Measurements from ENCODE around the gene RRP7A.
A peak's percentile ranks its signal among the peaks of the same experiment; 100 is the strongest.
"Not testable (repeated sequence)": the region's sequence is repeated elsewhere in the genome, so short reads cannot be mapped to it uniquely, and the experiment has no call there.

RRP7A gene

GRCh38 chr22:42560781-42561180, 41.2 kb upstream of the RRP7A start:
- Histone ChIP-seq H4K20me1 (ENCODE audit: insufficient read depth, low read length) (peaks cover 5% of the 10 kb centered on the region; the same call in 1 of the 2 replicates), H3K4me2 (ENCODE audit: insufficient read depth, low read length) (no peak overlapping the region), H3K9ac (ENCODE audit: low read depth, low read length) (no peak overlapping the region), H3K79me2 (ENCODE audit: insufficient read depth, low read length) (no peaks in the 10 kb centered on the region), H3K4me1 (ENCODE audit: insufficient read depth, low read length) (no peaks in the 10 kb centered on the region), H2AFZ (ENCODE audit: low read depth, low read length) (no peak overlapping the region), H3K27ac (ENCODE audit: low read length) (no peak overlapping the region), H3K9me3 (ENCODE audit: insufficient read depth, low read length, severe bottlenecking) (no peaks in the 10 kb centered on the region), H3K4me3 (ENCODE audit: low read depth in 1 of 2, low read length in 2 of 2) (no peak overlapping the region), H3K27me3 (ENCODE audit: insufficient read depth, low read length, poor library complexity) (no peaks in the 10 kb centered on the region), H3K36me3 (ENCODE audit: insufficient read depth, low read length) (peaks cover 5% of the 10 kb centered on the region; the same call in 1 of the 2 replicates)
- no peak for DNase-seq
- peak; percentile 63 for ATAC-seq (ENCODE audit: insufficient read depth, low read depth)
- TF ChIP-seq EZH2 (IDR thresholded peaks at IDR 0.05; ENCODE audit: borderline replicate concordance, low read depth, low read length, severe bottlenecking) = no peak
- TF ChIP-seq, protein P1, sequence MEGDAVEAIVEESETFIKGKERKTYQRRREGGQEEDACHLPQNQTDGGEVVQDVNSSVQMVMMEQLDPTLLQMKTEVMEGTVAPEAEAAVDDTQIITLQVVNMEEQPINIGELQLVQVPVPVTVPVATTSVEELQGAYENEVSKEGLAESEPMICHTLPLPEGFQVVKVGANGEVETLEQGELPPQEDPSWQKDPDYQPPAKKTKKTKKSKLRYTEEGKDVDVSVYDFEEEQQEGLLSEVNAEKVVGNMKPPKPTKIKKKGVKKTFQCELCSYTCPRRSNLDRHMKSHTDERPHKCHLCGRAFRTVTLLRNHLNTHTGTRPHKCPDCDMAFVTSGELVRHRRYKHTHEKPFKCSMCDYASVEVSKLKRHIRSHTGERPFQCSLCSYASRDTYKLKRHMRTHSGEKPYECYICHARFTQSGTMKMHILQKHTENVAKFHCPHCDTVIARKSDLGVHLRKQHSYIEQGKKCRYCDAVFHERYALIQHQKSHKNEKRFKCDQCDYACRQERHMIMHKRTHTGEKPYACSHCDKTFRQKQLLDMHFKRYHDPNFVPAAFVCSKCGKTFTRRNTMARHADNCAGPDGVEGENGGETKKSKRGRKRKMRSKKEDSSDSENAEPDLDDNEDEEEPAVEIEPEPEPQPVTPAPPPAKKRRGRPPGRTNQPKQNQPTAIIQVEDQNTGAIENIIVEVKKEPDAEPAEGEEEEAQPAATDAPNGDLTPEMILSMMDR (IDR thresholded peaks at IDR 0.05; ENCODE audit: borderline replicate concordance, extremely low read depth, low read length, poor library complexity, severe bottlenecking) = peak; percentile 65

GRCh38 chr22:42560381-42560780, 40.8 kb upstream of the RRP7A start:
- Histone ChIP-seq H3K27me3 (ENCODE audit: insufficient read depth, low read length, poor library complexity) (no peaks in the 10 kb centered on the region), H4K20me1 (ENCODE audit: insufficient read depth, low read length) (peaks cover 5% of the 10 kb centered on the region; the same call in 1 of the 2 replicates), H2AFZ (ENCODE audit: low read depth, low read length) (no peak overlapping the region), H3K9ac (ENCODE audit: low read depth, low read length) (no peak overlapping the region), H3K36me3 (ENCODE audit: insufficient read depth, low read length) (0 out of 2 replicates have a peak, but pooled peaks cover 5% of the 10 kb centered on the region), H3K9me3 (ENCODE audit: insufficient read depth, low read length, severe bottlenecking) (no peaks in the 10 kb centered on the region), H3K79me2 (ENCODE audit: insufficient read depth, low read length) (no peaks in the 10 kb centered on the region), H3K27ac (ENCODE audit: low read length) (no peak overlapping the region), H3K4me1 (ENCODE audit: insufficient read depth, low read length) (no peaks in the 10 kb centered on the region), H3K4me3 (ENCODE audit: low read depth in 1 of 2, low read length in 2 of 2) (no peak overlapping the region), H3K4me2 (ENCODE audit: insufficient read depth, low read length) (no peak overlapping the region)
- TF ChIP-seq, protein P1 (IDR thresholded peaks at IDR 0.05; ENCODE audit: borderline replicate concordance, extremely low read depth, low read length, poor library complexity, severe bottlenecking) = no peak
- TF ChIP-seq EZH2 (IDR thresholded peaks at IDR 0.05; ENCODE audit: borderline replicate concordance, low read depth, low read length, severe bottlenecking) = no peak
- ATAC-seq (ENCODE audit: insufficient read depth, low read depth) (no peak), DNase-seq (no peak)

DNA sequence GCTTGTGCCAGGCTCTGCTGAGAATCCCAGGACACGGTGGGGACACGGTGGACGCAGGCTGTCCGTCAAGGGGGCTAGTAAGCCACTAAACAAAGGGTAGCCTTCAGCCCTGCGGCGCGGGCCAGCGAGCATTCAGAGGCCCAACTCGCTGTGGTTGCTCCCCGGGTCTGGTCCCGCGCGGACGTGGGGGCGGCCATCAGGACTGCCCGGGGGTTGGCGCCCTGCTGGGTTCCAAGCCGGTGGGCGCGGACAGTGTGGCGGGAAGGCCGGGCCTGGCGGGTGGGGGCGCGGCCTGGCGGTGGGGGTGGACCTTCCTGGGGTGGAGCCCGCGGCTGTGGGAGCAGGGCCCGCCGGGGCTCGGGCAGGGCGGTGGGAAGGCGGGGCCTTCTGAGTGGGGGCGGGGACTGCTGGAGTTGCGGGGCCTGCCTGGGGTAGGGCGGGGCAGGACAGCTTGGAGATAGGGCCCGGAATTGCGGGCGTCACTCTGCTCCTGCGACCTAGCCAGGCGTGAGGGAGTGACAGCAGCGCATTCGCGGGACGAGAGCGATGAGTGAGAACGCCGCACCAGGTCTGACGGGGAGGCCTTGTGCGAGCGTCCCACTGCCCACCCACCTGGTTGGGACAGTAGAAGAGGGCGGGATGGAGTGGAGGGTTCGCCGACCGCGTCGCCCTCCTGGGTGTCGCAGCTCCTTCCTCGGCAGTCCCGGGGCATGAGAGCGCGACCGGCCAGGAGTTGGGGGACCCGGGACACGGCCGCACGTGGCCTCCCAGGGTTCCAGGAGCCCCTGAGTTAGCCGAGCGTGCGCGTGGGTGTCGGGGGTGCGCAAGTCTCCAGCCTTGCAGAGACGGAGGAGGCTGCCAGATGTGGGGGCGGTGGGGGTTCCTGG, 34.1 kb upstream of the RRP7A start, which contains the start of gene SERHL2:
SERHL2 (plus strand) TSS at position 482 of the 887 bp plus-strand sequence; CDS start at position 547, 65 bp downstream.
- Histone ChIP-seq H2AFZ (ENCODE audit: low read depth, low read length) (no peak within 1 kb of the TSS), H3K27me3 (ENCODE audit: insufficient read depth, low read length, poor library complexity) (no peaks in the 10 kb centered on the region), H3K4me1 (ENCODE audit: insufficient read depth, low read length) (no peaks in the 10 kb centered on the region), H4K20me1 (ENCODE audit: insufficient read depth, low read length) (no peaks in the 10 kb centered on the region), H3K4me3 (ENCODE audit: low read depth in 1 of 2, low read length in 2 of 2) (no peak within 1 kb of the TSS), H3K9me3 (ENCODE audit: insufficient read depth, low read length, severe bottlenecking) (no peaks in the 10 kb centered on the region), H3K4me2 (ENCODE audit: insufficient read depth, low read length) (no peak within 1 kb of the TSS), H3K9ac (ENCODE audit: low read depth, low read length) (no peak within 1 kb of the TSS), H3K36me3 (ENCODE audit: insufficient read depth, low read length) (no peaks in the 10 kb centered on the region), H3K27ac (ENCODE audit: low read length) (no peak within 1 kb of the TSS), H3K79me2 (ENCODE audit: insufficient read depth, low read length) (no peaks in the 10 kb centered on the region)
- ATAC-seq (ENCODE audit: insufficient read depth, low read depth) = peak; percentile 44
- no peak for DNase-seq
- TF ChIP-seq EZH2 (IDR thresholded peaks at IDR 0.05; ENCODE audit: borderline replicate concordance, low read depth, low read length, severe bottlenecking) = no peak
- TF ChIP-seq, protein P1 (IDR thresholded peaks at IDR 0.05; ENCODE audit: borderline replicate concordance, extremely low read depth, low read length, poor library complexity, severe bottlenecking) = no peak

DNA sequence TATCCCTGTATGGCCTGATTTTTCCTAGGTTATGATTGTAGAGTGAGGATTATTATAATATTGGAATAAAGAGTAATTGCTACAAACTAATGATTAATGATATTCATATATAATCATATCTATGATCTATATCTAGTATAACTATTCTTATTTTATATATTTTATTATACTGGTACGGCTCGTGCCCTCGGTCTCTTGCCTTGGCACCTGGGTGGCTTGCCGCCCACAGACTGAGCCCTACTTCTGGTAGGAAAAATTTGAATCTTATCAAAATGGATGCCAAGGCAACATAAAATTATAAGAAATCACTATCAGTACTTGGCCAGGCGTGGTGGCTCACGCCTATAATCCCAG, 32.7 kb upstream of the RRP7A start:
- not testable (repeated sequence) for ATAC-seq (ENCODE audit: insufficient read depth, low read depth); H3K4me1 ChIP-seq (ENCODE audit: insufficient read depth, low read length); H3K36me3 ChIP-seq (ENCODE audit: insufficient read depth, low read length); H3K27ac ChIP-seq (ENCODE audit: low read length); H4K20me1 ChIP-seq (ENCODE audit: insufficient read depth, low read length); H3K79me2 ChIP-seq (ENCODE audit: insufficient read depth, low read length); DNase-seq; H3K4me2 ChIP-seq (ENCODE audit: insufficient read depth, low read length); H2AFZ ChIP-seq (ENCODE audit: low read depth, low read length); H3K27me3 ChIP-seq (ENCODE audit: insufficient read depth, low read length, poor library complexity); H3K4me3 ChIP-seq (ENCODE audit: low read depth in 1 of 2, low read length in 2 of 2); H3K9me3 ChIP-seq (ENCODE audit: insufficient read depth, low read length, severe bottlenecking); H3K9ac ChIP-seq (ENCODE audit: low read depth, low read length)
